HepG2 (cell line): ENCODE results near the gene APRT. TPM values are rescaled to one million over a fixed set of nuclear protein-coding genes. Genes with fewer than 3 reads are reported as not detected.

Experiments used
- ATM ChIP-seq: fragments of 450-650 bp; IDR thresholded peaks from 2 replicates; pipeline ENCODE4 v1.7.1; 2017; ENCODE audit warnings: mild to moderate bottlenecking, borderline replicate concordance
- CBFB ChIP-seq: sonication (generic); formaldehyde crosslinking; IDR thresholded peaks from 2 replicates; pipeline ENCODE4 v1.4.0; 2020; ENCODE audit warnings: missing genetic modification reagents
- CREB1 ChIP-seq, 2 experiments: fragments of 450-650 bp in 1 of 2; IDR thresholded peaks; 2 replicates each; pipeline ENCODE4 v1.6.1; 2016 to 2017; ENCODE audit warnings: control low read depth in 1 of 2, mild to moderate bottlenecking in 1 of 2, missing compliant biosample characterization in 1 of 2, missing genetic modification characterization in 1 of 2
- PHF21A ChIP-seq: sonication (generic); formaldehyde crosslinking; IDR thresholded peaks from 2 replicates; pipeline ENCODE4 v1.5.0; 2020; ENCODE audit warnings: mild to moderate bottlenecking, missing genetic modification reagents
- PITX1 ChIP-seq: sonication (generic); formaldehyde crosslinking; IDR thresholded peaks from 2 replicates; pipeline ENCODE4 v1.5.1; 2020; ENCODE audit warnings: mild to moderate bottlenecking, missing genetic modification reagents
- POLR2G ChIP-seq: fragments of 200-400 bp; formaldehyde crosslinking; IDR thresholded peaks from 2 replicates; pipeline ENCODE4 v1.6.1; 2018; ENCODE audit warnings: mild to moderate bottlenecking, low read depth, low read length, moderate library complexity
- SATB2 ChIP-seq: sonication (generic); formaldehyde crosslinking; IDR thresholded peaks from 2 replicates; pipeline ENCODE4 v1.5.0; 2020; ENCODE audit warnings: missing genetic modification reagents
- SNAI1 ChIP-seq: sonication (generic); formaldehyde crosslinking; IDR thresholded peaks from 2 replicates; pipeline ENCODE4 v1.5.0; 2020; ENCODE audit warnings: mild to moderate bottlenecking, missing genetic modification reagents, borderline replicate concordance
- TEAD2 ChIP-seq: sonication (generic); formaldehyde crosslinking; IDR thresholded peaks from 2 replicates; pipeline ENCODE4 v1.9.0; 2021; ENCODE audit warnings: missing genetic modification reagents
- ZBTB3 ChIP-seq: sonication (generic); formaldehyde crosslinking; IDR thresholded peaks from 2 replicates; pipeline ENCODE4 v1.4.0; 2020; ENCODE audit warnings: low read depth, mild to moderate bottlenecking, moderate library complexity, missing genetic modification reagents, borderline replicate concordance
- ZNF17 ChIP-seq: sonication (generic); formaldehyde crosslinking; IDR thresholded peaks from 2 replicates; pipeline ENCODE4 v1.5.0; 2020; ENCODE audit warnings: mild to moderate bottlenecking, missing genetic modification reagents
- ZNF205 ChIP-seq: IDR thresholded peaks from 2 replicates; pipeline ENCODE4 v1.6.1; 2018; ENCODE audit warnings: missing biosample characterization, missing genetic modification reagents
- ZNF280B ChIP-seq: sonication (generic); formaldehyde crosslinking; IDR thresholded peaks from 2 replicates; pipeline ENCODE4 v1.5.0; 2020; ENCODE audit warnings: missing genetic modification reagents, mild to moderate bottlenecking, borderline replicate concordance
- ZNF460 ChIP-seq: sonication (generic); formaldehyde crosslinking; IDR thresholded peaks from 2 replicates; pipeline ENCODE4 v1.5.1; 2020; ENCODE audit warnings: missing genetic modification reagents, mild to moderate bottlenecking, borderline replicate concordance
- ZNF546 ChIP-seq: sonication (generic); formaldehyde crosslinking; conservative IDR thresholded peaks from 2 replicates; pipeline ENCODE4 v1.8.1; 2023; ENCODE audit warnings: mild to moderate bottlenecking, missing genetic modification reagents
- polyA plus RNA-seq, 8 experiments: library from polyadenylated mRNA; depleted of rRNA in 3 of 8; stranded (reverse) in 7 of 8; unstranded in 1 of 8; fragments of >200 nt; fragmentation: Illumina TruSeq in 4 of 8; extraction: Trizol in 4 of 8; gene quantifications; 2 replicates each; pipeline versions ENCODE4 v1.2.1 to v1.2.3, GENCODE V29; 2011 to 2016; ENCODE audit warnings: low read depth in 4 of 8, missing spikeins in 1 of 8, mixed read lengths in 1 of 8; ENCODE audit not compliant: insufficient read depth in 1 of 8
- total RNA-seq, 5 experiments: library from RNA; depleted of rRNA; stranded (reverse); fragments of >200 nt; fragmentation: Illumina TruSeq; extraction: Trizol; gene quantifications; 2 replicates each; pipeline ENCODE4 v1.2.3, GENCODE V29; 2016; ENCODE audit warnings: low read depth in 1 of 5
- TF ChIP-seq, protein P1 (sequence below): IDR thresholded peaks from 2 replicates; pipeline ENCODE4 v1.6.1; 2016; ENCODE audit warnings: low read depth
- TF ChIP-seq, protein P2 (sequence below): sonication (generic); formaldehyde crosslinking; IDR thresholded peaks from 2 replicates; pipeline ENCODE4 v1.4.0; 2020; ENCODE audit warnings: mild to moderate bottlenecking, missing genetic modification reagents
- TF ChIP-seq, protein P3 (sequence below): sonication (generic); formaldehyde crosslinking; conservative IDR thresholded peaks from 2 replicates; pipeline ENCODE4 v1.8.0; 2022; ENCODE audit warnings: low read depth, missing genetic modification reagents
- TF ChIP-seq, protein P4 (sequence below): sonication (generic); formaldehyde crosslinking; IDR thresholded peaks from 2 replicates; pipeline ENCODE4 v1.5.1; 2020; ENCODE audit warnings: mild to moderate bottlenecking, missing genetic modification reagents, moderate library complexity

Gene APRT
- total and polyA plus RNA-seq, 2 of the 13 experiments (the other 11 are each of a cell fraction or from before 2014, with no cell fraction given), result 155 to 242 TPM

DNA sequence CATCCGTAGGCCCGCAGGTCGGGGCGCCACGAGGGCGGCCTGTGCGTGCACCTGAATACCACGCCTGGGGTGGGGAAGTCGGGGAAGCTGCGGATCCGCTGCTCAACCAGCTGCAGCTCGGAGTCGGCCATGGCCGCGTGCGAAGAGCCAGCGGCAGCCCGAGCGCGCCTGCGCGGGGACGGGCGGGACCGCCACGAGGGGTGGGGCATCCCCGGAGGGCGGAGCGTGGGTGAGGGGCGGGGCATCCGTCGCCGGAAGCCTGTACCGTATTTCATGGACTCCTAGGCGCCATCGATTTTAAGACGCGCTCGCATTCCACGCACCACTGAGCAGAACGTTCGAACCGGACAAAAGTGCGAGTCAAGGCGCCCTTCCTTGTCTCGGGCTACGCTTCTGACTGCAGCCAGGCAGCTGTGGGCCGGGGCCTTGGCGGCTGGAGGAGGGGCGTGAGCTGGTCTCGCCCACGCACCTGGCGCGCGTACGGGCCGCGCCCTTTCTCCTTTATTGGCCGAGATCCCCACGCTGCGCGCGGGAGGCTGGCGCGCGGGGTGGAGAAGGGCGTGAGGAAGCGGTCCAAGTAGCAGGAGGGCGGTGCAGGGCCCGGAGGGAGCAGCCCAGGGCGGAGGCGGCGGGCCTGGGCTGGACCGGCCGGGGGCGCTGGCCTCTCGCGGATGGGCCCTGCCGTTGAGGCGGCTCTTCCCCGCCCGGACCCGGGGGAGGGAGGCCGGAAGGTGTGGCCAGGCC is at the start of gene APRT (continued):
- TF ChIP-seq ZBTB3 (0 out of 2 replicates have a peak, but pooled peaks have one; percentile 84), PITX1 (CRISPR knock-in tag) (peak; percentile 74), ZNF205 (CRISPR knock-in tag) (peak; percentile 40; the same call in 1 of the 2 replicates), ZNF460 (0 out of 2 replicates have a peak, but pooled peaks have one; percentile 15), ZNF546 (CRISPR knock-in tag) (peak; percentile 95), TEAD2 (CRISPR knock-in tag) (no peak), ATM (no peak), CREB1 (IDR thresholded peaks at IDR 0.05) (no peak), CREB1 (CRISPR knock-in tag; IDR thresholded peaks at IDR 0.05) (no peak), SNAI1 (peak; percentile 35; the same call in 1 of the 2 replicates), PHF21A (CRISPR knock-in tag) (peak; percentile 85), ZNF280B (CRISPR knock-in tag) (no peak), ZNF17 (CRISPR knock-in tag) (no peak; the same call in 1 of the 2 replicates), POLR2G (peak; percentile 98), CBFB (CRISPR knock-in tag) (no peak), SATB2 (CRISPR knock-in tag) (peak; percentile 31; the same call in 1 of the 2 replicates)
- TF ChIP-seq, protein P1, sequence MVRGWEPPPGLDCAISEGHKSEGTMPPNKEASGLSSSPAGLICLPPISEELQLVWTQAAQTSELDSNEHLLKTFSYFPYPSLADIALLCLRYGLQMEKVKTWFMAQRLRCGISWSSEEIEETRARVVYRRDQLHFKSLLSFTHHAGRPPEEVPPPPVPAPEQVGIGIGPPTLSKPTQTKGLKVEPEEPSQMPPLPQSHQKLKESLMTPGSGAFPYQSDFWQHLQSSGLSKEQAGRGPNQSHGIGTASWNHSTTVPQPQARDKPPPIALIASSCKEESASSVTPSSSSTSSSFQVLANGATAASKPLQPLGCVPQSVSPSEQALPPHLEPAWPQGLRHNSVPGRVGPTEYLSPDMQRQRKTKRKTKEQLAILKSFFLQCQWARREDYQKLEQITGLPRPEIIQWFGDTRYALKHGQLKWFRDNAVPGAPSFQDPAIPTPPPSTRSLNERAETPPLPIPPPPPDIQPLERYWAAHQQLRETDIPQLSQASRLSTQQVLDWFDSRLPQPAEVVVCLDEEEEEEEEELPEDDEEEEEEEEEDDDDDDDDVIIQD, result no peak
- TF ChIP-seq, protein P2, sequence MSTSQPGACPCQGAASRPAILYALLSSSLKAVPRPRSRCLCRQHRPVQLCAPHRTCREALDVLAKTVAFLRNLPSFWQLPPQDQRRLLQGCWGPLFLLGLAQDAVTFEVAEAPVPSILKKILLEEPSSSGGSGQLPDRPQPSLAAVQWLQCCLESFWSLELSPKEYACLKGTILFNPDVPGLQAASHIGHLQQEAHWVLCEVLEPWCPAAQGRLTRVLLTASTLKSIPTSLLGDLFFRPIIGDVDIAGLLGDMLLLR, result peak; percentile 64; the same call in 1 of the 2 replicates
- TF ChIP-seq, protein P3, sequence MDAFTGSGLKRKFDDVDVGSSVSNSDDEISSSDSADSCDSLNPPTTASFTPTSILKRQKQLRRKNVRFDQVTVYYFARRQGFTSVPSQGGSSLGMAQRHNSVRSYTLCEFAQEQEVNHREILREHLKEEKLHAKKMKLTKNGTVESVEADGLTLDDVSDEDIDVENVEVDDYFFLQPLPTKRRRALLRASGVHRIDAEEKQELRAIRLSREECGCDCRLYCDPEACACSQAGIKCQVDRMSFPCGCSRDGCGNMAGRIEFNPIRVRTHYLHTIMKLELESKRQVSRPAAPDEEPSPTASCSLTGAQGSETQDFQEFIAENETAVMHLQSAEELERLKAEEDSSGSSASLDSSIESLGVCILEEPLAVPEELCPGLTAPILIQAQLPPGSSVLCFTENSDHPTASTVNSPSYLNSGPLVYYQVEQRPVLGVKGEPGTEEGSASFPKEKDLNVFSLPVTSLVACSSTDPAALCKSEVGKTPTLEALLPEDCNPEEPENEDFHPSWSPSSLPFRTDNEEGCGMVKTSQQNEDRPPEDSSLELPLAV, result no peak
- TF ChIP-seq, protein P4, sequence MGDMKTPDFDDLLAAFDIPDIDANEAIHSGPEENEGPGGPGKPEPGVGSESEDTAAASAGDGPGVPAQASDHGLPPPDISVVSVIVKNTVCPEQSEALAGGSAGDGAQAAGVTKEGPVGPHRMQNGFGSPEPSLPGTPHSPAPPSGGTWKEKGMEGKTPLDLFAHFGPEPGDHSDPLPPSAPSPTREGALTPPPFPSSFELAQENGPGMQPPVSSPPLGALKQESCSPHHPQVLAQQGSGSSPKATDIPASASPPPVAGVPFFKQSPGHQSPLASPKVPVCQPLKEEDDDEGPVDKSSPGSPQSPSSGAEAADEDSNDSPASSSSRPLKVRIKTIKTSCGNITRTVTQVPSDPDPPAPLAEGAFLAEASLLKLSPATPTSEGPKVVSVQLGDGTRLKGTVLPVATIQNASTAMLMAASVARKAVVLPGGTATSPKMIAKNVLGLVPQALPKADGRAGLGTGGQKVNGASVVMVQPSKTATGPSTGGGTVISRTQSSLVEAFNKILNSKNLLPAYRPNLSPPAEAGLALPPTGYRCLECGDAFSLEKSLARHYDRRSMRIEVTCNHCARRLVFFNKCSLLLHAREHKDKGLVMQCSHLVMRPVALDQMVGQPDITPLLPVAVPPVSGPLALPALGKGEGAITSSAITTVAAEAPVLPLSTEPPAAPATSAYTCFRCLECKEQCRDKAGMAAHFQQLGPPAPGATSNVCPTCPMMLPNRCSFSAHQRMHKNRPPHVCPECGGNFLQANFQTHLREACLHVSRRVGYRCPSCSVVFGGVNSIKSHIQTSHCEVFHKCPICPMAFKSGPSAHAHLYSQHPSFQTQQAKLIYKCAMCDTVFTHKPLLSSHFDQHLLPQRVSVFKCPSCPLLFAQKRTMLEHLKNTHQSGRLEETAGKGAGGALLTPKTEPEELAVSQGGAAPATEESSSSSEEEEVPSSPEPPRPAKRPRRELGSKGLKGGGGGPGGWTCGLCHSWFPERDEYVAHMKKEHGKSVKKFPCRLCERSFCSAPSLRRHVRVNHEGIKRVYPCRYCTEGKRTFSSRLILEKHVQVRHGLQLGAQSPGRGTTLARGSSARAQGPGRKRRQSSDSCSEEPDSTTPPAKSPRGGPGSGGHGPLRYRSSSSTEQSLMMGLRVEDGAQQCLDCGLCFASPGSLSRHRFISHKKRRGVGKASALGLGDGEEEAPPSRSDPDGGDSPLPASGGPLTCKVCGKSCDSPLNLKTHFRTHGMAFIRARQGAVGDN, result peak; percentile 91
